ENCODE results near the gene MEF2D.

DNA sequence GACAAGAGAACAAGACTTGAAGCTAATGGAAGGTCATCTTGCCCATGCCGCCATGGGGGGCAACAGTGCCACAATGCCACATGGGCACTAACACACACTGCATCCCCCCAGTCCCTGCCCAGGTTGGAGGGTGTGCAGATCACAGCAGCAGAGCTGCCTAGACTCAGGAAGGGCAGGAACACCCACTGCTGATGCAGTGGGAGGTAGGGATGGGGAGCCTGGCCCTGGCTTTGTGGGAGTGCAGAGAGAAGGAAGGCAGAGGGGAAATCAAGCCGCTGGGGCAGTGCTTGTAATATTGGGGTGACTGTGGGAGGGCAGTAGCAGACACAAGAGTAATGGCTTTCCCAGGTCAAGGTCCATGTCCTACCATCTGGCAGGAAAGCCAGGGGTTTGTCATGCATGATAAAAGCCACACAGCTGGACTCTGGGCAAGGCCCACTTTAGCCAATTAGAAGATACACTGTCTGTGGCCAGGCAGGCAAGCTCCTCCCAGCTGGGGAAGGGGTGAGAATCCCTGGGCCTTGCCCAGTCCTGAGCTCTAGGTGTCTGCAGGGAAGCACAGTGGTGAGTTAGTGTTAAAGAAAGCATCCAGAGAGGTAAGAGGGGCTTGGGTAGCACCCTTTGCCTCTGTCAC, 25.4 kb upstream of the MEF2D start:
- no peak for TF ChIP-seq PATZ1 (CRISPR knock-in tag; IDR thresholded peaks at IDR 0.05; ENCODE audit: borderline replicate concordance)
- TF ChIP-seq ZNF70 (CRISPR knock-in tag; IDR thresholded peaks at IDR 0.05), result no peak
- TF ChIP-seq ARNTL (CRISPR knock-in tag; IDR thresholded peaks at IDR 0.05; ENCODE audit: borderline replicate concordance, low read depth), result no peak
- TF ChIP-seq TCF4 (CRISPR knock-in tag; IDR thresholded peaks at IDR 0.05; ENCODE audit: borderline replicate concordance), result no peak
